ENCODE data around the gene THSD7A. TPM values are rescaled to one million over a fixed set of nuclear protein-coding genes. Genes with fewer than 3 reads are reported as not detected.

The THSD7A gene
- polyA plus RNA-seq, 1 donor from 2014 or later: 18.5 TPM

GRCh38 chr7:11412036-11412435 is 420.0 kb downstream of the THSD7A start:
- no peak for TF ChIP-seq RAD21 (conservative IDR thresholded peaks at IDR 0.05)
- no peak for TF ChIP-seq TAF1 (IDR thresholded peaks at IDR 0.05; ENCODE audit: low read depth)
- no peak for TF ChIP-seq POLR2AphosphoS5 (IDR thresholded peaks at IDR 0.05)
- TF ChIP-seq REST (IDR thresholded peaks at IDR 0.05; ENCODE audit: borderline replicate concordance): no peak
- TF ChIP-seq CTCF (IDR thresholded peaks at IDR 0.05; ENCODE audit: poor library complexity, severe bottlenecking): no peak
- no peak for TF ChIP-seq EP300 (conservative IDR thresholded peaks at IDR 0.05; ENCODE audit: poor library complexity, severe bottlenecking)
- TF ChIP-seq SMC3 (conservative IDR thresholded peaks at IDR 0.05; ENCODE audit: poor library complexity): no peak
- no peak for TF ChIP-seq MXI1 (conservative IDR thresholded peaks at IDR 0.05; ENCODE audit: poor library complexity, severe bottlenecking)
- TF ChIP-seq EZH2 (IDR thresholded peaks at IDR 0.05; ENCODE audit: borderline replicate concordance, insufficient read depth, low read length, poor library complexity, severe bottlenecking): no peak
- Histone ChIP-seq H3K4me2 (ENCODE audit: low read length) (no peak overlapping the region), H3K4me3 (ENCODE audit: low read length) (no peak overlapping the region), H3K79me2 (replicated peaks; ENCODE audit: insufficient read depth, low read length) (no peaks in the 10 kb centered on the region), H3K36me3 (ENCODE audit: insufficient read depth, low read length) (peaks cover 9% of the 10 kb centered on the region), H2AFZ (ENCODE audit: low read depth, low read length) (no peak overlapping the region), H3F3A (ENCODE audit: insufficient read depth, low read length, poor library complexity, severe bottlenecking) (no peaks in the 10 kb centered on the region), H3K27ac (ENCODE audit: low read length) (no peak overlapping the region), H3K9me2 (ENCODE audit: insufficient read depth, low read length) (no peaks in the 10 kb centered on the region), H4K20me1 (ENCODE audit: insufficient read depth) (no peaks in the 10 kb centered on the region), H3K9ac (ENCODE audit: low read length) (no peak overlapping the region), H3K27me3 (ENCODE audit: insufficient read depth, low read depth, low read length) (no peaks in the 10 kb centered on the region), H3K9me3 (ENCODE audit: low read length) (peaks cover 5% of the 10 kb centered on the region)

GRCh38 chr7:11410656-11411644 is 421.0 kb downstream of the THSD7A start:
- H3K27ac ChIP-seq (ENCODE audit: low read length): no peak overlapping the region
- H3K4me2 ChIP-seq (ENCODE audit: low read length): no peak overlapping the region
- no peak overlapping the region for H3K9ac ChIP-seq (ENCODE audit: low read length)
- H3F3A ChIP-seq (ENCODE audit: insufficient read depth, low read length, poor library complexity, severe bottlenecking): no peaks in the 10 kb centered on the region
- H3K79me2 ChIP-seq (replicated peaks; ENCODE audit: insufficient read depth, low read length): no peaks in the 10 kb centered on the region
- H3K9me3 ChIP-seq (ENCODE audit: low read length): peaks cover 5% of the 10 kb centered on the region
- no peak overlapping the region for H3K4me3 ChIP-seq (ENCODE audit: low read length)
- no peak overlapping the region for H2AFZ ChIP-seq (ENCODE audit: low read depth, low read length)
- no peaks in the 10 kb centered on the region for H3K27me3 ChIP-seq (ENCODE audit: insufficient read depth, low read depth, low read length)
- H4K20me1 ChIP-seq (ENCODE audit: insufficient read depth): no peaks in the 10 kb centered on the region
- peaks cover 13% of the 10 kb centered on the region for H3K36me3 ChIP-seq (ENCODE audit: insufficient read depth, low read length)
- TF ChIP-seq SMC3 (conservative IDR thresholded peaks at IDR 0.05; ENCODE audit: poor library complexity): no peak
- TF ChIP-seq POLR2AphosphoS5 (IDR thresholded peaks at IDR 0.05): peak; percentile 18
- H3K9me2 ChIP-seq (ENCODE audit: insufficient read depth, low read length): no peaks in the 10 kb centered on the region
